GM21723 (cell line): Measurements from ENCODE around the gene CST9L.

Experiments used
- ATAC-seq: cut with Tn5 transposase; IDR thresholded peaks from one replicate; pipeline ENCODE4 v1.9.1; 2021; ENCODE audit warnings: mild to moderate bottlenecking, moderate library complexity; ENCODE audit not compliant: unreplicated experiment

Gene CST9L, protein sequence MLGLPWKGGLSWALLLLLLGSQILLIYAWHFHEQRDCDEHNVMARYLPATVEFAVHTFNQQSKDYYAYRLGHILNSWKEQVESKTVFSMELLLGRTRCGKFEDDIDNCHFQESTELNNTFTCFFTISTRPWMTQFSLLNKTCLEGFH

GRCh38 chr20:23568320-23568970, at the start of gene CST9L:
TSS of gene CST9L (minus strand) at chr20:23568484. CDS start at chr20:23568450, 34 bp downstream.
- no peak for ATAC-seq

DNA sequence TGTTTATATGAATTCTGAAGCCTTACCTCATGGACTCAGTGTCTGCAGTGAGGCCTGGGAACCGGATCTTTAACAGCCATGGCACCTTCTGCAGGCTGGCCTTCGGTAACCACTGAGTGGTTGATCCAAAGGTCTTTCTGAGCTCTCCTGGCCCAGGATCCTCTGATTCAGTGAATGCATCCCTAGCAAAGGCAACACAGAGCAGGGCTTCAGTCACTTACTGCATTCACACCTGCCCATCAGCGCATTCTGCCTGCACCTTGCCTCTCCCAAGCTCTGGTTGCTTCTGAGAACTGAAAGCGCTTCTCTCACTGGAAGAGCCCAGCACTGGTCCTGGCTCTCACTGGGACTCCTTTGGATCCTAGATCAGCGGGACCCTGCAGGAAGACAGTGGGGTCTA, 45.9 kb upstream of the CST9L start:
- no peak for ATAC-seq

GRCh38 chr20:23613676-23614075, 45.4 kb upstream of the CST9L start:
- no peak for ATAC-seq

DNA sequence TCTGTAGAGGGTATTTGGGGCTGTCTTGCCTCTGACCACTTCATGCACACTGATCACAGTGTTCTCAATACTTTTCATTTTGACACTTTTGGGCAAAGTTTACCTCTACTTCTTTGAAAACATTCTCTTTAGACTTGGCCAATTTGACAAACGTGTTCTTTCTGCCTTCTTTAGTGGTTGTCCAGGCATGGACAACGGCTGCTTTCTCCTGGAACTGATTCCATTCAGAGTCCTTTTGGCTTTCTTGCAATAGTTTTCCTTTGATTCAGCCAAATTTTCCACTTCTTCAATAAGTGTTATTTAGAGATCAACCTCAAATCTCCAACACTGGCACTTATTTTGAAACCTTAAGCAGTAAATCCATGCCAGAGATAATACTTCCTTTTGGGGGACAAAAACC, 44.1 kb upstream of the CST9L start:
- no peak for ATAC-seq

DNA sequence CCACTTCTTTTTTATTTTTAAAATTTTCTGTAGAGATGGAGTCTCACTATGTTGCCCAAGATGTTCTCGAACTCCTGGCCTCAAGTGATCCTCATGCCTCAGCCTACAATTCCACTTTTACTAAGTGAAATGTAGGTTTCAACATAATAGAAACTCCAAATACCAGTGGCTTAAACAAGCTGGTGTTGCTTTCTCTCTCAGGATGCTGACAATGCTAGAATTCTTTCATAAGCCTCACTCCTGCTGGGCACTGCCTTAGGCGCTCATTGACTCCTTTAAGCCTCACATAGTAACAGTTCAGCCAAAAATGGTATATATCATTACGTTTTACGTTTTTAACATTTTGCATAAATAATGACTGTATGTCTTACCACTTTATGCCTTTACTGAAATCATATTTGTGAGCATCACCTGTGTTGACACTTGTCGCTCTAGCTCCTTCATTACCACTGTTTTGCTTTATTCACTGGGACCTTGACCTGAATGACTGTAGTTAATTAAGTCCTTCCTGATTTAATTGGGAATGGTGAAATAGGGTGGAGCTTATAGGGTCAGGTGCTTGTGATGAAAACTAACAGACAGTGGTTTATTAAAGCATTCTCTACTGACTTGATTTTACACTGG, 41.3 kb upstream of the CST9L start:
- no peak for ATAC-seq

DNA sequence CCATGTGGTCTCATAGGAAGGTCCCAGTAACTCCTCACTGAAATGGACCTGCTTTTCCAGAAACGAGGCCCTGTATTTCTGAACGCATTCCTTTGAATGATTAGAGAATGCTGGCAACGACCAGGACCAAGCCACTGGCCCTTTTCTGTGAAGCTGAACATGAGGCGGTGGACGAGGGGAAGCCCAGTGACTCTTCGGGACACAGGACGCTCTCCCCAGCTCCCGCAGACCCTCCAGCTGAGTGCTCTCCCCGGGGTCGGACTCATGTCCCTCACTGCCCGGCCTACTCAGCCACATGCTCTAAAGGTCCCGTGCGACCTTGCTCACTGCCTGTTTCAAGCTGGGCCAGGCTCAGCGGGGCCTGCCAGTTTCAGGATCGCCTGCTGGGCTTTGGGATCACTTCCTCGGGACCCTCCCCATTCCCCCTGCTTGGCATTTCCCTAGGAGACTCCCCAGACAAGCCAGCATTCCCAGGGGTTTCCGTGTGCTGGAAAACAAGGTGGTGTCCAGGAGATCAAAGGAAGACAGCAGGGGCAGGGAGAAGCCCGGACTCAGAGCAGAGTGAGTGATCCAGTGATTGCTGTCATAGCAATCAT, 40.1 kb upstream of the CST9L start:
- no peak for ATAC-seq

DNA sequence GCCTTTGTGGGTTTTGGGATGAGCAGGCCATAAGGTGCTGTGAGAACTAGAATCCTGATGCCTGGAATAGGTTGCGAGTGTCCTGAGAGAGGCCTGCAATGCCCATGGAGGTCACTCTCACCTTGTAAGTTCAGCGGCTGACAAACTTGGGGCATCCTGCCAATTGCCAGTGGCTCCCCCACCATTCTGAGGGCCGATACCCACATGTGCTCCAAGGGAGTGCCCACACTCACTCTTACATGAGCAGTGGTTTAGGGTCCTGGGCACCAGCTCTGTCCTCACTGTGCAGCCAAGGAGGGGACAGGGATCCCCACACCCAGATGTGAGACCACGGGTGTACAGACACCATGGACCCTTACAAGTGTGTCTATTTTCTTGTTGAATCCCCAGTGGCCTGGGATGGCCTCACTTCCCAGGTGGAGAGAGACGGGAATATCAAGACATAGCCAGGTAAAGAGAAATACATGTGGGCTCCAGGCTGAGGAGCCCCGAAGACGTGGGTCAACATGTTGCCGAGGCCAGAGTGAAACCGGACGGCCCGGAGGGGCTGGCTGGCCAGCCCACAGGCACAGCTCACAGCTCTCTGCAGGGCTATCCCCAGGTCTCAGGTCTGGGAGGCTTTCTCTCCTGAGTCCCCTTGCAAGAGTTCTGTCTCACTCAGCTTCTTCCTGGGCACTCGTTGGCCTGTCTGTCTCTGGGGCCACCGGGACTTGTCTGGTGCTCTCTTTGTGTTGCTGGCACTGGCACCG, 39.4 kb upstream of the CST9L start:
- ATAC-seq: no peak

DNA sequence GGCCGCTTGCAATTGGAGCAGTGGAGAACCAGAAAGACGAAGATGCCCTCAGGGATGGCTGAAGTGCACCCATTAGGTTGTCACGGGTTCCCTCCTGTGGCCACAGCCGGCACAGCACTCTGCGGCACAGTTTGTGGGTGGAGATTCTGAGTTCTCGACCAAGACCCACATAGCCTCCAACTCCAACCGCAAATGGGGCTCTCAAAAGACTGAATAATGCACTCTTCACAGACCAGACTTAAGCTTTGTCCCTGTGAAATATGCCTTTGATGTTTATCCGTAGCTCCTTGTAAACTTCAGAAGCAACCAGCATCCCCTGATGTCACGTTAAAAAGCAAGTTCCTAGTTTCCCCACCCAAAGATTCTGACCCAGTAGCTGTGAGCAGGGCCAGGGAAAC, 38.4 kb upstream of the CST9L start:
- peak; percentile 91 for ATAC-seq

DNA sequence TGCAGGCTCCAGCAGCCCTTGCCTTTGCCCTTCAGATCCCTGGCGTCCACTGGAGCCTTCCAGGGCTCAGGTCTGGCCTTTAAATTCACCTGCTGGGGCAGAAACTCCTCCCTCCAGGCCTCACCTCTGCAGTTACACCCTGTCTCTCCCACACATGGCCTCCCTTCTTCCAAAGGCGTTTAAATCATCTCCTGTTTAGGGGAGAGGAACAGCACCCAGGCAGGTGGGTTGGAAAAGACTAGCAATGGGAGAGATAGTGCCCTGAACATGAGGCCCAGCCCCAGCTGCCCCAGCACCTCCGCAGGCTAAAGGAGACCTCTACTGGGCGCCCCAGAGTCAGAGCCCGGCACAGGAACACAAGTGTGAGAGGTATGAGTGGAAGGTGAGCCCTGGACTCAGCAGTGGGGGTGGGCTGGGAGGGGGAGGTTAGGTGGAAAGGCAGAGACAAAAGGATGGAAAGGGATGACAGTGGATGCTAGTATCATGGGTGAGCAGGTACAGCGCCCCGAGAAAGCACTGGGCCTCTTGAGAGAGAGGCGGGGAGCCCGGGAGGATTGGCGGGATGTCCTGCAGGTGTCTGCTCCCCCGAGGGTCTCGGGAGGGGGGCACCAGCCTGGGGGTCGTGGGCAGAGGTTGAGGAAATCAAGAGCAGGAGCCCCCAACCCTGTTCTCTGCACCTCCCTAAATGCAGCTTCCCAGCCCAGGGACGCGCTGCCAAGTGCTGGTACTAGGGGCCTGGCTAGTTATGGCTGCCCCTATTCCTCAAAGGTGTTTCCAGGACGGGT, 37.8 kb upstream of the CST9L start, which contains the start of gene CST9:
CST9 (minus strand) TSS at position 51 of the 785 bp plus-strand sequence. CDS start 53 bp downstream, outside the sequence.
- ATAC-seq: no peak

DNA sequence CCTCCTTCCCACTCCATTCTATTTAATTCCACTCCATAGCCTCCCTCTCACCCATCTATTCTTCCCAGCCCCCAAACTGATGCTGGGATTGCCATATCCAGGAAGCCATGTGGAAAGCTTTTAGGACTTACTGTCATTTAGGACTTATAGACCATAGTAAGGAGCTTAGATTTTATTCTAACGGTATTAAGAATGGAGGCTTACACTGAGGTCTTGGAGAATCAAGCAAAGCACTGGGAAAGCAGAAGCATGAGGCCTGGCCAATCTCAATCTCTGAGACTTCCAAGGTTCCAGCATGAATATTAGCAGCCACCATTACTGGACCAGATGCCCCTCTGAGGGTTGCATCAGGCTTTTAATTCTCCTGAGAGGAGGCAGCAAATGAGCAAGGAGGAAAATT, 36.0 kb upstream of the CST9L start:
- no peak for ATAC-seq

DNA sequence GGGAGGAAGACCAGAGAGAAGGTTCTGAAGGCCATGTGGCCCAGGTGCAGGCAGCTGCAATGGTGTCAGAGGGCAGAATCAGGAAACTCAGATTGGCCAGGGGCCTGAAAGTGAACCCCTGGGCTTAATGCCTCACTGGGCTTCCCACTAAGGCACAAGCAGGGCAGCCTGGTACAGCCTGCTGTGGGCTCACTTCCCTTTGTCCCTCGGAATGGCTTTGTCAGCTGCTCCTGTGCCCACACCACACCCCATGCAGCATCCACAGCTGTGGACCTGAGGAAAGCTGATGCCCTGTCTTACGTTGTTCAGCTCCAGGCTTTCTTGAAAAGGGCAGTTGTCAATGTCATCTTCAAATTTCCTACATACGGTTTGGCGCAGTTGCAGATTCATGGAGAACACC, 35.0 kb upstream of the CST9L start:
- no peak for ATAC-seq

GRCh38 chr20:23602699-23603098, 34.4 kb upstream of the CST9L start:
- no peak for ATAC-seq

DNA sequence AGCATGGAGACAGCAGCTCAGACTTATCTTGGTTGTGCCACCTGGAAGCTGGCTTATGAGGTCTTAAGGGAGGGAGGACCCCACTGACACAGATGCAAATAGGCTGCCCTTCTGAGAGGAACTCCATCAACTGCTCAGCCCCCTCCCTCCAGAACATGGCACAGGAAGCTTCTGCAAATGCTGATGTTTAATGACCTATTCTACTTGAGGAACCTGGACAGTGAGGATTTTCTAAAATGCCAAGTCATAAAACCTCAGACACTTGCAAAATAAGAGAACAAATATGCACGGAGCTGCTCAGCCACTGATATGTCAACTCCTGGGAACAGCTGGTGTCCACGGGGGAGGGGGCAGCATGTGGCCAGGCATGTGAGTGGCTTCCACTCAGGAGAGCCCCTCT, 34.0 kb upstream of the CST9L start:
- no peak for ATAC-seq

- no peak for ATAC-seq
These were observed 33.4 kb upstream of the CST9L start for GRCh38 chr20:23601715-23602114.

- no peak for ATAC-seq
These were observed 30.2 kb upstream of the CST9L start for GRCh38 chr20:23598481-23598880.

GRCh38 chr20:23596579-23597250, 28.4 kb upstream of the CST9L start:
- no peak for ATAC-seq

DNA sequence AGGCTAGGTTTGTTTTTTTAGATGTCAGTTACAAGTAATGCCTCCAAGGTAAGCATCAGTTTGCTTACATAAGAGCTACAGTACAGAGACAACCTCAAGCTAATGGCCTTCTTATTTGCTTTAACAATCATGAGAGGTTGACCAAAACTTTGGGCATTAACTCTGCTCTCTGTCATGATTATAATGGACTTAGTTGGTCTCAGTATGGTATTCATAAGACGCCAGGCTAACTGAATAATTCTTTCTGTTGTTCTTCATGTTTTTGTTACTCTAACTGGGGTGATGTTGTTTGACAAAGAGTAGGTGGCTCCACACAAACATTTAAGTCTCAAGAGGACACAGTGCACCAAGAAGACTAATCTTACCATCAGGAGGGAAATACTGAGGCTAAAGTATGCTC, 27.7 kb upstream of the CST9L start:
- ATAC-seq: no peak

- no peak for ATAC-seq
These were observed 20.4 kb upstream of the CST9L start for GRCh38 chr20:23588434-23589403.

- ATAC-seq: no peak
These were observed 19.3 kb upstream of the CST9L start for GRCh38 chr20:23587631-23588030.
